Measurements from ENCODE around the gene FBXW2. TPM values are rescaled to one million over a fixed set of nuclear protein-coding genes. Genes with fewer than 3 reads are reported as not detected.
A peak's percentile ranks its signal among the peaks of the same experiment; 100 is the strongest.

Gene FBXW2
- total RNA-seq (10 to 100 TPM; 11.3 to 78.9 (median 31.2) TPM), polyA plus RNA-seq (10 to 100 TPM in 2 of 3 donors, 1 to 10 TPM in 1; 7.9 to 19.2 (median 16.7) TPM)
- long read RNA-seq, donor 1, full-length matches to known transcripts = 1 of 1 reads
- long read RNA-seq, donor 1, partial matches to known transcripts = 0 of 1 reads
- long read RNA-seq, donor 1, other reads (novel, unspliced or antisense) = 0 of 1 reads
- long read RNA-seq, donor 2, partial matches to known transcripts = 7 of 7 reads
- long read RNA-seq, donor 2, other reads (novel, unspliced or antisense) = 0 of 7 reads
- long read RNA-seq, donor 3, full-length matches to known transcripts = 1 of 1 reads
- long read RNA-seq, donor 3, partial matches to known transcripts = 0 of 1 reads
- long read RNA-seq, donor 3, other reads (novel, unspliced or antisense) = 0 of 1 reads
- long read RNA-seq, donor 4 = 0 reads
- long read RNA-seq, donor 5, full-length matches to known transcripts = 4 of 4 reads
- long read RNA-seq, donor 5, partial matches to known transcripts = 0 of 4 reads
- long read RNA-seq, donor 5, other reads (novel, unspliced or antisense) = 0 of 4 reads
- long read RNA-seq, donor 6, full-length matches to known transcripts = 3 of 29 reads
- long read RNA-seq, donor 6, partial matches to known transcripts = 26 of 29 reads
- long read RNA-seq, donor 6, other reads (novel, unspliced or antisense) = 0 of 29 reads
- long read RNA-seq, donor 7 = 0 reads
- long read RNA-seq, donor 8, full-length matches to known transcripts = 2 of 2 reads
- long read RNA-seq, donor 8, partial matches to known transcripts = 0 of 2 reads
- long read RNA-seq, donor 8, other reads (novel, unspliced or antisense) = 0 of 2 reads
- long read RNA-seq, donor 9 = 0 reads
- long read RNA-seq, donor 10 = 0 reads

GRCh38 chr9:120792898-120793765 is at the start of gene FBXW2:
Gene FBXW2 (minus strand): TSS chr9:120793416. CDS start chr9:120788258, 5,158 bp downstream.
- intact Hi-C loops (cut with DNase I; ENCODE audit: low total_unique reads) = no loop called here
- Histone ChIP-seq H3K9me3 (no peaks in the 10 kb centered on the region), H3K36me3 (peaks cover 0 to 7% (median 6%) of the 10 kb centered on the region in 4 donors), H3K27me3 (no peaks in the 10 kb centered on the region), H3K4me3 (peak within 1 kb of the TSS; percentile 81 to 89 (median 84)), H3K27ac (peak within 1 kb of the TSS; percentile 92 to 98 (median 96)), H3K4me1 (peaks cover 24 to 59% (median 45%) of the 10 kb centered on the region in 4 donors)
- 0 to 1% (median 0%) methylated on average over 54 to 72 of the region's 72 CpGs for WGBS, 5 donors
- peak; percentile 93 to 98 for DNase-seq
- peak in 3 of 7 experiments; percentile 9 to 39 (median 9) for TF ChIP-seq CTCF (IDR thresholded peaks at IDR 0.05)
- TF ChIP-seq POLR2A (IDR thresholded peaks at IDR 0.05) = peak in 2 of 4 donors; percentile 67 to 73
- peak; percentile 97 to 99 (median 98) for TF ChIP-seq POLR2AphosphoS5 (IDR thresholded peaks at IDR 0.05)
- TF ChIP-seq EP300 (IDR thresholded peaks at IDR 0.05) = no peak

- Histone ChIP-seq H3K27ac (peak overlapping the region; percentile 81 to 97 (median 96)), H3K36me3 (peaks cover 0 to 29% (median 8%) of the 10 kb centered on the region in 4 donors), H3K9me3 (no peaks in the 10 kb centered on the region), H3K27me3 (no peaks in the 10 kb centered on the region), H3K4me3 (peak overlapping the region; percentile 75 to 92 (median 78)), H3K4me1 (peaks cover 15 to 80% (median 45%) of the 10 kb centered on the region in 4 donors)
- 28 to 55% (median 34%) methylated on average over 18 of the region's 18 CpGs for WGBS, 5 donors
- intact Hi-C loops (cut with DNase I; ENCODE audit: low total_unique reads) = no loop called here
- TF ChIP-seq POLR2A (IDR thresholded peaks at IDR 0.05) = no peak
- TF ChIP-seq EP300 (IDR thresholded peaks at IDR 0.05) = no peak
- no peak for TF ChIP-seq POLR2AphosphoS5 (IDR thresholded peaks at IDR 0.05)
- TF ChIP-seq CTCF (IDR thresholded peaks at IDR 0.05) = no peak
- DNase-seq = no peak
These were observed 48.9 kb upstream of the FBXW2 start for GRCh38 chr9:120841930-120842684.

GRCh38 chr9:120839146-120839545 is 45.9 kb upstream of the FBXW2 start:
- Histone ChIP-seq H3K4me1 (peaks cover 15 to 60% (median 38%) of the 10 kb centered on the region in 4 donors), H3K4me3 (no peak overlapping the region), H3K27ac (peak overlapping the region in 1 of 5 donors; percentile 36), H3K27me3 (no peaks in the 10 kb centered on the region), H3K9me3 (no peaks in the 10 kb centered on the region), H3K36me3 (peaks cover 7 to 33% (median 23%) of the 10 kb centered on the region in 4 donors)
- TF ChIP-seq CTCF (IDR thresholded peaks at IDR 0.05) (no peak), POLR2AphosphoS5 (IDR thresholded peaks at IDR 0.05) (no peak), EP300 (IDR thresholded peaks at IDR 0.05) (no peak), POLR2A (IDR thresholded peaks at IDR 0.05) (no peak)
- no peak for DNase-seq
- 56 to 78% (median 62%) methylated on average over 2 of the region's 2 CpGs for WGBS, 5 donors
- intact Hi-C loops (cut with DNase I; ENCODE audit: low total_unique reads) = no loop called here

Measured in stomach (tissue), 19 donors.